H1 (cell line): ENCODE measurements around the gene PPP1R14C. TPM values are rescaled to one million over a fixed set of nuclear protein-coding genes. Genes with fewer than 3 reads are reported as not detected.

ENCODE experiments used
- CTCF ChIA-PET: fragments of 300-600 bp; sonication (Branson Sonifier 250); formaldehyde crosslinking; loops from one replicate; lab custom pipeline; 2021; ENCODE audit not compliant: partially characterized antibody; lab: Charles Lee
- POLR2A ChIA-PET: fragments of 300-600 bp; sonication (Branson Sonifier 250); formaldehyde crosslinking; loops from one replicate; lab custom pipeline; 2021; ENCODE audit warnings: inconsistent platforms; ENCODE audit not compliant: partially characterized antibody; lab: Charles Lee
- DNase-seq, 2 experiments: peaks; one replicate each; pipeline versions ENCODE4 v3.0.0 to v3.0.0-alpha.2; 2010 to 2022; ENCODE audit warnings: low spot score in 2 of 2, low read depth in 1 of 2, mixed read lengths in 1 of 2
- FAIRE-seq: peaks from 2 replicates; lab custom pipeline; 2011; peaks lifted over from hg19 to GRCh38; lab: Jason Lieb, UNC
- H2AFZ ChIP-seq: 2 replicates; pipeline ENCODE4 v1.8.1; 2012; ENCODE audit warnings: low read length, inconsistent platforms
- H2AK5ac ChIP-seq: 2 replicates; pipeline ENCODE4 v1.6.1; 2013; ENCODE audit warnings: low read depth, low read length
- H2BK120ac ChIP-seq: replicated peaks from 2 replicates; pipeline ENCODE3; 2013; ENCODE audit warnings: low read depth, low read length, inconsistent platforms
- H2BK12ac ChIP-seq: 2 replicates; pipeline ENCODE4 v1.6.1; 2013; ENCODE audit warnings: low read depth, low read length
- H2BK15ac ChIP-seq: 2 replicates; pipeline ENCODE4 v1.6.1; 2013; ENCODE audit warnings: low read length
- H2BK20ac ChIP-seq: 2 replicates; pipeline ENCODE4 v1.6.1; 2013; ENCODE audit warnings: low read length
- H2BK5ac ChIP-seq: 2 replicates; pipeline ENCODE4 v1.6.1; 2013; ENCODE audit warnings: low read depth, low read length
- H3K14ac ChIP-seq: 2 replicates; pipeline ENCODE4 v1.6.1; 2013; ENCODE audit warnings: inconsistent platforms; ENCODE audit not compliant: insufficient read length
- H3K18ac ChIP-seq: 2 replicates; pipeline ENCODE4 v1.6.1; 2013; ENCODE audit warnings: low read length; ENCODE audit errors: extremely low read depth
- H3K23ac ChIP-seq: 2 replicates; pipeline ENCODE4 v1.6.1; 2013; ENCODE audit warnings: inconsistent platforms; ENCODE audit not compliant: insufficient read length
- H3K23me2 ChIP-seq: 2 replicates; pipeline ENCODE4 v1.6.1; 2013; ENCODE audit warnings: low read depth, low read length
- H3K27ac ChIP-seq: 2 replicates; pipeline ENCODE4 v1.6.1; 2011; ENCODE audit warnings: low read depth, low read length, inconsistent platforms
- H3K27me3 ChIP-seq, 4 experiments: replicated peaks in 1 of 4; 1 replicate in 1 of 4; 2 replicates in 3 of 4; pipeline versions ENCODE4 v1.6.1 to v1.8.1; 2011 to 2013; ENCODE audit warnings: low read length in 3 of 4, mild to moderate bottlenecking in 3 of 4, inconsistent platforms in 2 of 4, mixed read lengths in 2 of 4, moderate library complexity in 1 of 4; ENCODE audit not compliant: control insufficient read depth in 3 of 4, insufficient read depth in 3 of 4; ENCODE audit errors: extremely low read depth in 1 of 4
- H3K36me3 ChIP-seq, 4 experiments: 2 replicates each; pipeline versions ENCODE4 v1.6.1 to v1.8.1; 2011 to 2013; ENCODE audit warnings: mild to moderate bottlenecking in 4 of 4, low read length in 3 of 4, moderate library complexity in 2 of 4, control low read depth in 1 of 4, inconsistent platforms in 1 of 4; ENCODE audit not compliant: insufficient read depth in 4 of 4, control insufficient read depth in 2 of 4
- H3K4ac ChIP-seq: replicated peaks from 2 replicates; pipeline ENCODE3; 2013; ENCODE audit warnings: low read length, low read depth, mixed read lengths, inconsistent platforms; ENCODE audit not compliant: insufficient read length
- H3K4me1 ChIP-seq, 4 experiments: replicated peaks in 1 of 4; 1 replicate in 1 of 4; 2 replicates in 3 of 4; pipeline versions ENCODE4 v1.6.1 to v1.8.1; 2011 to 2013; ENCODE audit warnings: low read length in 3 of 4, inconsistent platforms in 2 of 4, mixed read lengths in 1 of 4; ENCODE audit not compliant: insufficient read depth in 4 of 4, control insufficient read depth in 3 of 4
- H3K4me2 ChIP-seq, 2 experiments: 2 replicates each; pipeline versions ENCODE4 v1.6.1 to v1.8.1; 2011 to 2013; ENCODE audit warnings: low read depth in 2 of 2, low read length in 2 of 2, control low read depth in 1 of 2, inconsistent platforms in 1 of 2, mild to moderate bottlenecking in 1 of 2; ENCODE audit not compliant: insufficient read depth in 1 of 2
- H3K4me3 ChIP-seq, 4 experiments: fragments of 200-600, 300-600 bp in 1 of 4; sonication (generic), shearing (Covaris generic), sonication (Bioruptor Twin) in 1 of 4; 2 replicates each; pipeline versions ENCODE4 v1.5.1 to v1.8.1; 2011 to 2016; ENCODE audit warnings: low read length in 4 of 4, low read depth in 3 of 4, control low read depth in 2 of 4, inconsistent platforms in 2 of 4, mild to moderate bottlenecking in 2 of 4, mixed read lengths in 1 of 4, moderate library complexity in 1 of 4; ENCODE audit not compliant: insufficient read depth in 2 of 4; ENCODE audit errors: extremely low read depth in 1 of 4
- H3K56ac ChIP-seq: replicated peaks from 2 replicates; pipeline ENCODE3; 2013; ENCODE audit warnings: low read depth, mild to moderate bottlenecking, mixed read lengths, low read length, inconsistent platforms; ENCODE audit not compliant: insufficient read length
- H3K79me1 ChIP-seq: 2 replicates; pipeline ENCODE4 v1.6.1; 2013; ENCODE audit warnings: low read depth, low read length, control low read depth
- H3K79me2 ChIP-seq, 2 experiments: 2 replicates each; pipeline versions ENCODE4 v1.6.1 to v1.8.1; 2012 to 2013; ENCODE audit warnings: low read length in 2 of 2, mild to moderate bottlenecking in 2 of 2, inconsistent platforms in 1 of 2; ENCODE audit not compliant: insufficient read depth in 2 of 2, control insufficient read depth in 1 of 2
- H3K9ac ChIP-seq, 4 experiments: replicated peaks in 1 of 4; 1 replicate in 1 of 4; 2 replicates in 3 of 4; pipeline versions ENCODE4 v1.6.1 to v1.8.1; 2011 to 2013; ENCODE audit warnings: low read depth in 3 of 4, low read length in 3 of 4, control low read depth in 2 of 4, mild to moderate bottlenecking in 2 of 4, moderate library complexity in 2 of 4, inconsistent platforms in 1 of 4; ENCODE audit errors: extremely low read depth in 1 of 4
- H3K9me3 ChIP-seq, 2 experiments: 2 replicates each; pipeline versions ENCODE4 v1.6.1 to v1.8.1; 2012 to 2013; ENCODE audit warnings: mild to moderate bottlenecking in 2 of 2, moderate library complexity in 2 of 2, control low read depth in 1 of 2, inconsistent platforms in 1 of 2, low read depth in 1 of 2, low read length in 1 of 2, mixed read lengths in 1 of 2; ENCODE audit not compliant: insufficient read depth in 2 of 2
- H4K20me1 ChIP-seq, 2 experiments: replicated peaks in 1 of 2; 2 replicates each; pipeline versions ENCODE3 to v1.8.1; 2011 to 2013; ENCODE audit warnings: inconsistent platforms in 2 of 2, low read length in 2 of 2, mild to moderate bottlenecking in 1 of 2; ENCODE audit not compliant: insufficient read depth in 2 of 2, control insufficient read depth in 1 of 2
- H4K5ac ChIP-seq: 2 replicates; pipeline ENCODE4 v1.6.1; 2013; ENCODE audit warnings: low read length, low read depth, mixed read lengths, inconsistent platforms; ENCODE audit not compliant: insufficient read length
- H4K8ac ChIP-seq: 2 replicates; pipeline ENCODE4 v1.8.0; 2013; ENCODE audit warnings: mild to moderate bottlenecking, moderate library complexity, low read length, inconsistent platforms; ENCODE audit not compliant: insufficient read depth; ENCODE audit errors: extremely low read depth
- H4K91ac ChIP-seq: replicated peaks from 2 replicates; pipeline ENCODE3; 2013; ENCODE audit warnings: low read length, mixed read lengths, inconsistent platforms; ENCODE audit not compliant: insufficient read length
- CEBPB ChIP-seq: IDR thresholded peaks from 2 replicates; pipeline ENCODE4 v1.6.1; 2012; ENCODE audit warnings: low read depth, low read length
- CTBP2 ChIP-seq: IDR thresholded peaks from 2 replicates; pipeline ENCODE4 v1.7.0; 2011; ENCODE audit warnings: borderline replicate concordance, mild to moderate bottlenecking, moderate library complexity, mixed read lengths, low read length; ENCODE audit not compliant: insufficient read depth, insufficient read length
- KDM4A ChIP-seq: IDR thresholded peaks from one replicate; pipeline ENCODE4 v1.7.1; 2012; ENCODE audit warnings: low read depth, mild to moderate bottlenecking, moderate library complexity, low read length, inconsistent platforms; ENCODE audit not compliant: severe bottlenecking
- KDM5A ChIP-seq: fragments of 200-600 bp; IDR thresholded peaks from 2 replicates; pipeline ENCODE4 v1.7.1; 2012; ENCODE audit warnings: mild to moderate bottlenecking, low read length, inconsistent platforms, mixed read lengths
- NANOG ChIP-seq: IDR thresholded peaks from 2 replicates; pipeline ENCODE4 v1.6.1; 2011; ENCODE audit warnings: low read length, low read depth, mild to moderate bottlenecking, inconsistent platforms; ENCODE audit not compliant: insufficient read depth, poor library complexity, severe bottlenecking
- RNF2 ChIP-seq: fragments of 200-900, 300-1000 bp; sonication (generic); IDR thresholded peaks from 2 replicates; pipeline ENCODE4 v1.7.1; 2016; ENCODE audit warnings: borderline replicate concordance, low read depth, mild to moderate bottlenecking, antibody characterized with exemption, low read length; ENCODE audit not compliant: poor library complexity, severe bottlenecking; ENCODE audit errors: missing control alignments
- SIRT6 ChIP-seq: IDR thresholded peaks from one replicate; pipeline ENCODE4 v1.7.1; 2012; ENCODE audit warnings: low read length, inconsistent platforms
- SUZ12 ChIP-seq: fragments of 200-600 bp; sonication (generic); IDR thresholded peaks from 2 replicates; pipeline ENCODE4 v1.6.1; 2012; ENCODE audit warnings: mild to moderate bottlenecking, inconsistent platforms, low read length, moderate library complexity, mixed read lengths
- TAF7 ChIP-seq: optimal IDR thresholded peaks from 2 replicates; pipeline ENCODE3; 2011; ENCODE audit warnings: low read depth, mild to moderate bottlenecking, inconsistent platforms, low read length, moderate library complexity, borderline replicate concordance
- TBP ChIP-seq: IDR thresholded peaks from 2 replicates; pipeline ENCODE4 v1.6.1; 2011; ENCODE audit warnings: low read depth, low read length, improper control_type of control experiment
- YY1 ChIP-seq: IDR thresholded peaks from 2 replicates; pipeline ENCODE4 v1.6.1; 2011; ENCODE audit warnings: low read depth, mild to moderate bottlenecking, low read length
- WGBS, 2 experiments: shearing (Covaris generic) in 1 of 2; methylation state at CpG; one replicate each; pipeline versions ENCODE4 v1.1.6 to v1.1.7; 2013 to 2015; ENCODE audit warnings: low lambda C conversion rate in 2 of 2, mixed read lengths in 2 of 2, inconsistent platforms in 1 of 2, low coverage in 1 of 2, missing lambda C conversion rate in 1 of 2; ENCODE audit not compliant: insufficient replicate concordance in 2 of 2, insufficient coverage in 1 of 2, insufficient read length in 1 of 2; ENCODE audit errors: extremely low coverage in 1 of 2, missing lambda C conversion rate in 1 of 2; 5-methylcytosine and 5-hydroxymethylcytosine counted together
- polyA plus RNA-seq, 7 experiments: library from polyadenylated mRNA; depleted of rRNA in 3 of 7; stranded (reverse) in 5 of 7; unstranded in 2 of 7; fragments of >200 nt in 5 of 7; fragments of 200-250 nt in 2 of 7; gene quantifications; 1 replicate in 5 of 7; 2 replicates in 1 of 7; 4 replicates in 1 of 7; pipeline versions ENCODE4 v1.2.1 to v1.2.3, GENCODE V29; 2011 to 2013; ENCODE audit warnings: missing spikeins in 2 of 7, mixed read lengths in 2 of 7
- total RNA-seq: library from RNA; stranded (reverse); fragmentation: NEBNext Ultra II Directional; extraction: Animal tissue kit (Norgen Biotek cat#: 25700); gene quantifications from 2 replicates; pipeline ENCODE4 v1.2.1, GENCODE V29; 2021
- TF ChIP-seq, protein P1 (sequence below): IDR thresholded peaks from 2 replicates; pipeline ENCODE4 v1.6.1; 2012; ENCODE audit warnings: inconsistent platforms

The PPP1R14C gene
- total and polyA plus RNA-seq, 2 of the 8 experiments (the other 6 are each of a cell fraction or from before 2014, with no cell fraction given): 0.30 to 0.61 TPM

DNA sequence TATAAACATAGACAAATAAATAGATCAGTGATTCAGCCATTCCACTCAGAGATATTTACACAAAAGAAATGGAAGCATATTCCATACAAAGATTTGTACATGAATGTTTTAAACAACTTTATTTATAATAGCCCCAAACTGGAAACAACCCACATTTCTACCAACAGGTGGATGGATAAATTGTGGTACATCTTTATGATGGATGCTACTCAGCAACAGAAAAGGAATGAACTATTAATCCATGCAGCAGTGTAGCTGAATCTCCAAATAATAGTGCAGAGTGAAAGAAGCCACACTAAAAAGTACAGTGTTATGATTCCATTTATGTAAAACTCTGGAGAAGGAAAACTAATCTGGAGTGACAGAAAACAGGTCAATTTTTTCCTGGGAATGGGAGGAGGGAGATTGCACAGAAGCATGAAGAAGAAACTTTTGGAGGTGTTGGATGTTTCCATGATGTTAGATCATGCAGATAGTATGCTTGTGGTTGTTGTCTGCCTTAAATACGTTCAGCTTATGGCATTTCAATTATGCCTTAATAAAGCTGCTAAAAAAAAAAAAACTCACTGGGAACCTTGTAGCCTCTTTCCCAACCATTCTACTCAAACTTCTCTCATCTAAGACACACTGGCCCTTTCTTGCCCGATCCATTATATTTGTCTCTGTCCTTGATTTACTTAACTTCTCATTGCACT lies 100.9 kb downstream of the PPP1R14C start:
- no peak overlapping the region for H4K5ac ChIP-seq
- no peak overlapping the region for H3K56ac ChIP-seq
- no peak overlapping the region for H3K4me3 ChIP-seq
- H3K79me1 ChIP-seq: no peaks in the 10 kb centered on the region
- FAIRE-seq (no peak), DNase-seq (no peak)
- no peaks in the 10 kb centered on the region for H4K20me1 ChIP-seq
- no peaks in the 10 kb centered on the region for H3K79me2 ChIP-seq
- ChIA-PET POLR2A (no interaction called here), CTCF (no interaction called here)
- no peak overlapping the region for H4K8ac ChIP-seq
- no peak overlapping the region for H2BK5ac ChIP-seq
- no peaks in the 10 kb centered on the region for H3K23me2 ChIP-seq
- no peak overlapping the region for H2BK120ac ChIP-seq
- no peaks in the 10 kb centered on the region for H3K36me3 ChIP-seq
- no peak overlapping the region for H3K4me2 ChIP-seq
- no peak overlapping the region for H3K4ac ChIP-seq
- H2AFZ ChIP-seq: no peak overlapping the region
- H2AK5ac ChIP-seq: no peak overlapping the region
- 91% methylated on average over 2 of the region's 2 CpGs; no CpG with 5 or more reads in 1 of the 2 experiments for WGBS, 2 experiments
- H3K27ac ChIP-seq: no peak overlapping the region
- no peak overlapping the region for H3K9ac ChIP-seq
- H3K18ac ChIP-seq: no peak overlapping the region
- H2BK15ac ChIP-seq: no peak overlapping the region
- no peak overlapping the region for H3K14ac ChIP-seq
- H3K27me3 ChIP-seq: no peaks in the 10 kb centered on the region
- H2BK20ac ChIP-seq: no peak overlapping the region
- H3K23ac ChIP-seq: no peak overlapping the region
- H4K91ac ChIP-seq: no peak overlapping the region
- H3K4me1 ChIP-seq: no peaks in the 10 kb centered on the region
- peaks cover 8 to 9% of the 10 kb centered on the region in 2 experiments; a peak in 2 of 4 replicates for H3K9me3 ChIP-seq
- H2BK12ac ChIP-seq: no peak overlapping the region
- TF ChIP-seq YY1 (no peak), CEBPB (no peak), RNF2 (no peak), KDM5A (no peak), SUZ12 (no peak), NANOG (no peak), TAF7 (no peak), TBP (no peak), SIRT6 (no peak), CTBP2 (no peak), KDM4A (no peak)
- TF ChIP-seq, protein P1, sequence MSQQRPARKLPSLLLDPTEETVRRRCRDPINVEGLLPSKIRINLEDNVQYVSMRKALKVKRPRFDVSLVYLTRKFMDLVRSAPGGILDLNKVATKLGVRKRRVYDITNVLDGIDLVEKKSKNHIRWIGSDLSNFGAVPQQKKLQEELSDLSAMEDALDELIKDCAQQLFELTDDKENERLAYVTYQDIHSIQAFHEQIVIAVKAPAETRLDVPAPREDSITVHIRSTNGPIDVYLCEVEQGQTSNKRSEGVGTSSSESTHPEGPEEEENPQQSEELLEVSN: no peak
